Measurements from ENCODE around the gene DOP1A. TPM values are rescaled to one million over a fixed set of nuclear protein-coding genes. Genes with fewer than 3 reads are reported as not detected.

The DOP1A gene
- polyA plus RNA-seq, 1 of the 3 experiments (the other 2 are of a cell fraction): 3.4 TPM

GRCh38 chr6:83031689-83032088, 35.8 kb upstream of the DOP1A start:
- no peak for DNase-seq
- POLR2A ChIA-PET: no interaction called here
- Histone ChIP-seq H3K4me1 (ENCODE audit: control insufficient read depth in 1 of 2, insufficient read depth in 2 of 2, low read depth in 1 of 2, low read length in 1 of 2) (no peaks in the 10 kb centered on the region), H4K20me1 (ENCODE audit: insufficient read depth) (no peaks in the 10 kb centered on the region), H2AFZ (ENCODE audit: low read depth) (no peak overlapping the region), H3K36me3 (replicated peaks in 1 of 2; ENCODE audit: control insufficient read depth in 1 of 2, insufficient read depth in 2 of 2, low read length in 1 of 2) (peaks cover 3 to 10% of the 10 kb centered on the region in 2 experiments), H3K9me3 (no peaks in the 10 kb centered on the region), H3K9me2 (no peaks in the 10 kb centered on the region), H3K27ac (ENCODE audit: low read depth in 2 of 2, low read length in 1 of 2) (no peak overlapping the region), H3F3A (replicated peaks; ENCODE audit: insufficient read depth) (no peaks in the 10 kb centered on the region), H3K27me3 (ENCODE audit: insufficient read depth) (no peaks in the 10 kb centered on the region), H3K9ac (no peak overlapping the region), H3K4me2 (no peak overlapping the region), H3K79me2 (ENCODE audit: insufficient read depth) (no peaks in the 10 kb centered on the region), H3K4me3 (ENCODE audit: low read depth in 2 of 2, low read length in 1 of 2) (no peak overlapping the region)
- WGBS (ENCODE audit: low lambda C conversion rate): 96% methylated on average over 6 of the region's 6 CpGs
- TF ChIP-seq USF1 (IDR thresholded peaks at IDR 0.05; ENCODE audit: borderline replicate concordance, low read depth): no peak
- TF ChIP-seq ZBTB33 (IDR thresholded peaks at IDR 0.05; ENCODE audit: borderline replicate concordance, low read depth): no peak
- no peak for TF ChIP-seq RCOR1 (IDR thresholded peaks at IDR 0.05; ENCODE audit: low read length)
- no peak for TF ChIP-seq USF2 (IDR thresholded peaks at IDR 0.05; ENCODE audit: borderline replicate concordance, low read depth, low read length)
- no peak for TF ChIP-seq FOSL2 (IDR thresholded peaks at IDR 0.05; ENCODE audit: borderline replicate concordance, low read depth)
- TF ChIP-seq IRF3 (IDR thresholded peaks at IDR 0.05; ENCODE audit: low read depth, low read length): no peak
- no peak for TF ChIP-seq NFIC (IDR thresholded peaks at IDR 0.05; ENCODE audit: borderline replicate concordance)
- no peak for TF ChIP-seq YY1 (IDR thresholded peaks at IDR 0.05; ENCODE audit: low read depth)
- no peak for TF ChIP-seq EZH2phosphoT487 (IDR thresholded peaks at IDR 0.05; ENCODE audit: borderline replicate concordance, low read depth)
- no peak for TF ChIP-seq TAF1 (IDR thresholded peaks at IDR 0.05; ENCODE audit: borderline replicate concordance, low read depth, low read length)
- TF ChIP-seq EP300 (IDR thresholded peaks at IDR 0.05; ENCODE audit: borderline replicate concordance in 1 of 2, low read depth in 1 of 2, low read length in 1 of 2): no peak
- TF ChIP-seq REST (IDR thresholded peaks at IDR 0.05; ENCODE audit: low read depth, low read length): no peak
- no peak for TF ChIP-seq POLR2AphosphoS5 (IDR thresholded peaks at IDR 0.05; ENCODE audit: low read depth, low read length)
- TF ChIP-seq GATA2 (CRISPR knock-in tag; IDR thresholded peaks at IDR 0.05): no peak
- no peak for TF ChIP-seq FOXM1 (IDR thresholded peaks at IDR 0.05; ENCODE audit: low read depth)
- CTCF ChIA-PET: no interaction called here

All from SK-N-SH (cell line).